GM12865 (cell line): ENCODE measurements around the gene SZT2.

Experiments used
- DNase-seq: peaks from one replicate; pipeline ENCODE4 v3.0.0; 2010; ENCODE audit warnings: low read depth
- H3K4me3 ChIP-seq: 2 replicates; pipeline ENCODE4 v1.5.1; 2011; ENCODE audit warnings: mild to moderate bottlenecking, low read depth, low read length, control low read depth
- CTCF ChIP-seq: IDR thresholded peaks from 2 replicates; pipeline ENCODE4 v1.5.1; 2011; ENCODE audit warnings: low read length, control low read depth, low read depth, inconsistent platforms; ENCODE audit not compliant: insufficient read depth; ENCODE audit errors: missing control alignments

Gene SZT2

GRCh38 chr1:43373066-43373940, 16.4 kb upstream of the SZT2 start:
- no peak for DNase-seq

GRCh38 chr1:43376723-43377235, 12.9 kb upstream of the SZT2 start:
- no peak overlapping the region for H3K4me3 ChIP-seq
- TF ChIP-seq CTCF = no peak
- DNase-seq = no peak

More at GRCh38 chr1:43373066-43373940, 16.4 kb upstream of the SZT2 start:
- no peak for TF ChIP-seq CTCF
- no peak overlapping the region for H3K4me3 ChIP-seq

GRCh38 chr1:43377831-43378230, 11.9 kb upstream of the SZT2 start:
- no peak for TF ChIP-seq CTCF
- no peak overlapping the region for H3K4me3 ChIP-seq
- DNase-seq = no peak

- TF ChIP-seq CTCF = no peak
- no peak overlapping the region for H3K4me3 ChIP-seq
- DNase-seq = no peak
Observed at GRCh38 chr1:43379476-43379875, 10.2 kb upstream of the SZT2 start.

- TF ChIP-seq CTCF = no peak
- H3K4me3 ChIP-seq = no peak overlapping the region
- DNase-seq = no peak
Observed at GRCh38 chr1:43381612-43382011, 8.1 kb upstream of the SZT2 start.

GRCh38 chr1:43382027-43382779, 7.5 kb upstream of the SZT2 start:
- no peak overlapping the region for H3K4me3 ChIP-seq
- no peak for DNase-seq
- no peak for TF ChIP-seq CTCF
